MCF 10A (cell line): Measurements from ENCODE around the gene THRB. TPM values are rescaled to one million over a fixed set of nuclear protein-coding genes. Genes with fewer than 3 reads are reported as not detected.

Experiments used
- BruUV-seq: library from RNA; stranded (reverse); fragments of 400-500 nt; replicated peaks from 2 replicates; lab custom pipeline; 2021; lab: Mats Ljungman, UMichigan
- CTCF ChIA-PET: fragments of 300-600 bp; sonication (Branson Sonifier 250); formaldehyde crosslinking; extraction: SDS; loops from one replicate; lab custom pipeline; 2021; ENCODE audit warnings: antibody characterized with exemption, inconsistent platforms; lab: Yijun Ruan, JAX
- POLR2A ChIA-PET: fragments of 300-600, 350-650 bp; sonication (Branson Sonifier 250); formaldehyde crosslinking; extraction: SDS; loops from one replicate; lab custom pipeline; 2020; ENCODE audit warnings: antibody characterized with exemption, inconsistent platforms; lab: Yijun Ruan, JAX
- DNase-seq: peaks from one replicate; pipeline ENCODE4 v3.0.0-alpha.2; 2018; ENCODE audit not compliant: unreplicated experiment
- H3K27ac Mint-ChIP-seq: one replicate; pipeline ENCODE4 v1.8.0; 2022; ENCODE audit warnings: mild to moderate bottlenecking, low read depth, mixed read lengths; ENCODE audit not compliant: unreplicated experiment
- H3K27me3 Mint-ChIP-seq: one replicate; pipeline ENCODE4 v1.8.0; 2022; ENCODE audit warnings: mixed read lengths; ENCODE audit not compliant: insufficient read depth, unreplicated experiment
- H3K36me3 Mint-ChIP-seq: one replicate; pipeline ENCODE4 v1.8.0; 2022; ENCODE audit warnings: mild to moderate bottlenecking, moderate library complexity, mixed read lengths; ENCODE audit not compliant: insufficient read depth, unreplicated experiment
- H3K4me1 Mint-ChIP-seq: one replicate; pipeline ENCODE4 v1.8.0; 2022; ENCODE audit warnings: mixed read lengths; ENCODE audit not compliant: insufficient read depth, unreplicated experiment
- H3K4me3 Mint-ChIP-seq: one replicate; pipeline ENCODE4 v1.8.0; 2022; ENCODE audit warnings: mild to moderate bottlenecking, moderate library complexity, mixed read lengths; ENCODE audit not compliant: unreplicated experiment
- H3K9me3 Mint-ChIP-seq: one replicate; pipeline ENCODE4 v1.8.0; 2022; ENCODE audit warnings: mixed read lengths; ENCODE audit not compliant: unreplicated experiment
- intact Hi-C: fragments of 100-400 bp; cut with micrococcal nuclease; formaldehyde crosslinking; loops from 2 replicates; pipeline ENCODE4 v1.14.1; 2022
- total RNA-seq: library from RNA; stranded (reverse); gene quantifications from 2 replicates; pipeline ENCODE4 v1.2.3, GENCODE V29; 2022
- TF ChIP-seq, protein P1 (sequence below): fragments of 200-600 bp; IDR thresholded peaks from one replicate; pipeline ENCODE4 v1.8.0; 2022; ENCODE audit warnings: antibody characterized with exemption, mild to moderate bottlenecking; ENCODE audit not compliant: unreplicated experiment

THRB gene
- total RNA-seq, 1 experiment from 2014 or later: 4.2 TPM

DNA sequence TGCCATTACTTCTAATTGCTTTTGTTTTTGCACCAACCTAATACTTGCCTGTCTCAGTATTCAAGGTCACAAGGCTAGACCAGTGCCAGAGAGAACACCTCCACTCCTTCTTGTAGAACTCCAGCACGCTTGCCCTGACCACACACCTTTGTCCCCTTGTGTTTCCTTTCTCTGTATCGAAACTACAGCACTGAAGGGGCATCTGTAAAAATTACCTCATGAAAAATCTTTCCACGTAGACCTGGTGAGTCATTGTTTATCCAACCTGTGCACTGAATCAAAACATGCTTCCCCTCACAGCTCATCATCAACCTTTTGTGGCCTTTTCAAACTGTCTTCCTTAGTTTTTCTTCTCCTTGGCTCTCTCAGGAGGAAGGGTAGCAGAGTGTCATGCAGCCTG is 259.5 kb downstream of the THRB start:
- intact Hi-C loops: loop anchor here (5.0 kb wide), 2 partner anchors 148 to 348 kb away; no protein-coding TSS in a partner anchor
- ChIA-PET POLR2A (interaction anchor here (0.6 to 2.1 kb wide), 4 partner anchors 49 to 321 kb away, joined by 3 to 5 read pairs (median 3); partner anchors contain the start of genes NKIRAS1 and RPL15), CTCF (interaction anchor here (0.6 to 1.2 kb wide), 7 partner anchors 146 to 447 kb away, joined by 3 to 7 read pairs (median 3); no protein-coding TSS in a partner anchor)
- H3K27ac Mint-ChIP-seq: peak overlapping the region; percentile 20
- no TSS peak for BruUV-seq
- H3K4me3 Mint-ChIP-seq: no peak overlapping the region
- H3K27me3 Mint-ChIP-seq: no peaks in the 10 kb centered on the region
- TF ChIP-seq, protein P1, sequence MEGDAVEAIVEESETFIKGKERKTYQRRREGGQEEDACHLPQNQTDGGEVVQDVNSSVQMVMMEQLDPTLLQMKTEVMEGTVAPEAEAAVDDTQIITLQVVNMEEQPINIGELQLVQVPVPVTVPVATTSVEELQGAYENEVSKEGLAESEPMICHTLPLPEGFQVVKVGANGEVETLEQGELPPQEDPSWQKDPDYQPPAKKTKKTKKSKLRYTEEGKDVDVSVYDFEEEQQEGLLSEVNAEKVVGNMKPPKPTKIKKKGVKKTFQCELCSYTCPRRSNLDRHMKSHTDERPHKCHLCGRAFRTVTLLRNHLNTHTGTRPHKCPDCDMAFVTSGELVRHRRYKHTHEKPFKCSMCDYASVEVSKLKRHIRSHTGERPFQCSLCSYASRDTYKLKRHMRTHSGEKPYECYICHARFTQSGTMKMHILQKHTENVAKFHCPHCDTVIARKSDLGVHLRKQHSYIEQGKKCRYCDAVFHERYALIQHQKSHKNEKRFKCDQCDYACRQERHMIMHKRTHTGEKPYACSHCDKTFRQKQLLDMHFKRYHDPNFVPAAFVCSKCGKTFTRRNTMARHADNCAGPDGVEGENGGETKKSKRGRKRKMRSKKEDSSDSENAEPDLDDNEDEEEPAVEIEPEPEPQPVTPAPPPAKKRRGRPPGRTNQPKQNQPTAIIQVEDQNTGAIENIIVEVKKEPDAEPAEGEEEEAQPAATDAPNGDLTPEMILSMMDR: no peak
- H3K4me1 Mint-ChIP-seq: peaks cover 26% of the 10 kb centered on the region
- peaks cover 6% of the 10 kb centered on the region for H3K36me3 Mint-ChIP-seq
- DNase-seq: peak; percentile 54
- H3K9me3 Mint-ChIP-seq: no peaks in the 10 kb centered on the region

DNA sequence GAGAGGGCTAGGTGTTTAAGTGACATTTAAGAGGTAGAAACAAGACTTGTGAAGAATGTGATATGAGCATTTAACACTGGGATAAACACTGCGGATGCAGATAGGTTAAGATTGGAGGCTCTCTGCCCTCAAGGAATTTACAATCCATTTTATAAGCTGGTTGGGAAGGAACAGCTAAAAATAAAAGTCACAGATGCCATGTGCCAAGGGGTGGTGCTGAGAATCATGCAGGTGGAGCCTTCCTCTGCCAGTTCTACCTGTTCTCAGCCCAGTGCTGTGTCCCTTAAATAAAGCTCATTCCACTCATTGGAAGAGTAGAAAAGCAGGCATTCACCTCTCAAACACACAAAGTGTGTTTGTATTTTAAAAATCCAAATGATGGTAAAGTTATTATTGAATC is 261.9 kb downstream of the THRB start:
- Mint-ChIP-seq H3K27me3 (no peaks in the 10 kb centered on the region), H3K36me3 (peaks cover 6% of the 10 kb centered on the region), H3K27ac (no peak overlapping the region), H3K4me3 (no peak overlapping the region), H3K4me1 (peaks cover 22% of the 10 kb centered on the region), H3K9me3 (no peaks in the 10 kb centered on the region)
- intact Hi-C loops: no loop called here
- no peak for DNase-seq
- TF ChIP-seq, protein P1: no peak
- no TSS peak for BruUV-seq
- POLR2A ChIA-PET: no interaction called here
- CTCF ChIA-PET: interaction anchor here (0.6 to 1.2 kb wide), 3 partner anchors 15 to 146 kb away, joined by 3 to 10 read pairs (median 4); no protein-coding TSS in a partner anchor

DNA sequence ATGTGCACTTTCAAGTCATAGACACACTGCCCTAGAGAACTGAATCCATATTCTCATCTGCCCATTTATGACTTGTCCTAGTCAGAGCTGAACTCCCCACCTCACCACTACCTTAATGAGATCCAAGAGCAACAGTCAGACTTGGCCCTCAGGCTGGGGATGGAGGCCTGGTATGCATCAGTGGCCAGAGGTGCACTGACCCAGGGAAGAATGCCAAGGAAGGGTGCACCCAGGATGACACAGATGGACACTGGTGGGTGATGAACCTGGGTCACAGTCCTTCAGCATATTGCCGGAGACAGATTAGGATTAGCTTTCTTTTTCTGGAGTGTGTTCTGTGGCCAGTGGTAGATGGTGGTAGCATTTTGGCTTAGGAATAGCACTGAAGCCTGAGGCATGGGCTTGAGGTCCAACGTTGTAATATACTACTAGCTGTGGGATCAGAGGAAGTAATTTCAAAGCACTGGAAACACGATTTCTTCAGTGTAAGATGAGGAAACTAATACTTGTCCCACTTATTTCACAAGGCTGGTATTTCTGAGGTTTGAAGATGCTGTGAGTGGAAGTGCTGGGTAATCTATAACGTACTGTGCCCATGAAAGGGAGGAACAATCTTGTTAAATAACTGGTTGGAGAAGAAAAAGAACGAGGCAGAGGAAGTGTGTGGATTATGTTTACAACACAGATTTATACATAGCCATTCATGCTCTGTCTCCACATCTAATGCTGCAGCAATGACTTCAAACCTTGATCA is 265.0 kb downstream of the THRB start:
- Mint-ChIP-seq H3K4me1 (peaks cover 5% of the 10 kb centered on the region), H3K4me3 (no peak overlapping the region), H3K9me3 (no peaks in the 10 kb centered on the region), H3K36me3 (peaks cover 3% of the 10 kb centered on the region), H3K27me3 (no peaks in the 10 kb centered on the region), H3K27ac (no peak overlapping the region)
- DNase-seq: no peak
- POLR2A ChIA-PET: no interaction called here
- BruUV-seq: no TSS peak
- intact Hi-C loops: no loop called here
- TF ChIP-seq, protein P1: no peak
- CTCF ChIA-PET: interaction anchor here (0.6 to 1.1 kb wide), 4 partner anchors 43 to 132 kb away, joined by 3 to 6 read pairs (median 4); no protein-coding TSS in a partner anchor

DNA sequence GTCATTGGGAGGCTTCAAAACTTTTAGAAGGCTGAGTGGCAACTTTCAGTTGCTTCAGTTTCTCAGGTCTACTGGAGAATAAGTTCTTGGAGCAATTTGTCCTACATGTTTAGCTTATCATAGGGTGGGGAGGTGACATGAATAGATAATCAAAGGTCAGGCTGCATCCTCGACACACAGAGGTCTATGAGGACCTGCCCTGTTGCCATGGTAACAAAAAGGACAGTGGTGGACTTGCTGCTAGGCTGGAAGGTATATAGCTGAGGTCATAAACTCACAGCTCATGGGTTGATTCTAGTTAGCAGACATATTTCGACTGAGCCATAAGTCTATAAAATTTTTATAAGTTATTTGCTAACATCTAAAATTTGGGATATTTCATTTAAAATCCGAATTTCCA is 267.0 kb downstream of the THRB start:
- ChIA-PET POLR2A (no interaction called here), CTCF (interaction anchor here (1.2 to 2.4 kb wide), 3 partner anchors 10 to 276 kb away, joined by 3 to 8 read pairs (median 5); no protein-coding TSS in a partner anchor)
- no peaks in the 10 kb centered on the region for H3K36me3 Mint-ChIP-seq
- no peaks in the 10 kb centered on the region for H3K27me3 Mint-ChIP-seq
- intact Hi-C loops: no loop called here
- no peaks in the 10 kb centered on the region for H3K4me1 Mint-ChIP-seq
- no peak overlapping the region for H3K4me3 Mint-ChIP-seq
- no peak overlapping the region for H3K27ac Mint-ChIP-seq
- TF ChIP-seq, protein P1: no peak
- BruUV-seq: no TSS peak
- no peaks in the 10 kb centered on the region for H3K9me3 Mint-ChIP-seq
- DNase-seq: no peak
